Activated gamma-delta T cell treated with anti-CD3 and anti-CD28 coated beads, Interleukin-2, amount 50 U/mL, for 16 hours (primary cell): Measurements from ENCODE around the gene FBXW8.

Source experiments
- DNase-seq: peaks from one replicate; pipeline ENCODE4 v3.0.0-alpha.2; 2020; ENCODE audit warnings: low read depth

FBXW8 gene

DNA sequence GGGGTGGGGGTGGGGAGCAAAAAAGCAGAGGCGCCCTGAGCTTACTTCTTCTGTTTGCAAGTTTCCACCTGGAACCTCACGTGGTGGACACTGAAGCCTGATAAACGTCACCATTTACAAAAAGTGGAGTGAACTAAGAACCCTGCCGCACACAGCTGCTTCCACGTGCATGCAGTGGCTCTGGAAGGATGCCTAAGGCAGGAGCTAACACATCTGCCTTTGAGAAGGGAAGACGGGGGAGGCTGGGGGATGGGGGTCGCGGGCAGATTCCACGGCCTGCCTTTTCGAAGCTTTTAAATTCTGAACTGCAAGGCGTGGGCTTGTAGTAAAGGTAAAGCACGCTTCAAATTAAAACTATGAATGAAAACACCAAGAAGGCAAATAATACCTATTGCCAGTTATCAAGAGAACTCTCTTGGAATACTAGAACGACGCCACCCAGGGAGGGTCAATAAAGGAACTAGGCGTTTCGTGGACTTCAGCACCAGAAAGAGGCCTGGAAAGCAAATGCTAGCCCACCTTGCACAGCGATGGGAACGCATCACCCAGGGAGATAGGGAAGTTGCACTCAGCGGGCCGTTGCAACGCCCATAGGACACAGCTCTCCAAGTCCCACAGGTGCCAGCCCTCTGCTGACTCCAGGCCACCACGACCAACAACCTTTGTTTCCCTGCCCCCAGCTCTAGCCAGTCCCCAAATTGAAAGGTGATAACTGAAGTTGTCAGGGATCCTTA lies 126.7 kb downstream of the FBXW8 start:
- no peak for DNase-seq

DNA sequence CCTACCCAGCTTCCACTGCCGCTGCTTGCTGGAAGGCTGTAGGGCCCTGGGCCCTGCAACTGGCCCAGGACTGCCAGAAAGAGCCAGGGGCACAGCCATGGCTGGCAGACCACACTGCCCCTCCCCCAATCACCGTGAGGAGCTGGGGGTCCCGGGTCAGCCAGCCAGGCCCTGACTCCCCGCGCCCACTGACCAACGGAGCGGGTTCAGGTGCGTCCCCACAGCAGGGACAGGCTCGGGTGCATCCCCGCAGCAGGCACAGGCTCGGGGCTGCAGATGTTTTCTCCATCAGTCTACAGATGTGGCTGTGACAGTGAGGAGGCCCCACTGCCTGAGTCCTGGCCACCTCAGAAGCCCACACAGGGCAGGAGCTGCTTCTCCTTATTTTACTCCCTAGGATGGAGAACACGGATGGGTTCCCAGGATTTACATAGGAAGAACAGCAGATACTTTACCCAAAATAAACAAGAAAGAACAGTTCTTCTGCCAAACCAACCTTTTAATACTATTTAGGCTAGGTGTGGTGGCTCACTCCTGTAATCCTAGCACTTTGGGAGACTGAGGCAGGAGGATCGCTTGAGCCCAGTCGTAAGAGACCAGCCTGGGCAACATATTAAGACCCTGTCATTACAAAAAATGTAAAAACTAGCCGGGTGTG lies 127.4 kb downstream of the FBXW8 start:
- DNase-seq = no peak

DNA sequence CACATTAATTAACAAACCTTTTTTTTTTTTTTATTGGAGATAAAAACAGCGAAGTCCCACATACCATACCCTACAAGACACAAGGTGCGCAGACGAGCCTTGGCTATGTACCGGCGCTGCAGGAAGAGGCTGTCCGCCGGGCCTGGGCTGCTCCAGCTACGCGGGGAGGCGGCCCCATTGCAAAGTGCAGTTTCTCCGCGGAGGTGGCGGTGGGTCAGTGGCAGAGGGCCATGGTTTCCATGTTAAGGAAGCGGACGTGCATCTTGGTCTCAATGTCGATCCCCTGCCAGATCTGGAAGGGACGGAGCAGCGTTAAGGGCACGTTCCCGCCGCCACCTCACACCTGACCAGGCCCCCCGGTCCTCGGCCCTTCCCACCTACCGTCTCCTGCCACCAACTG lies 128.2 kb downstream of the FBXW8 start:
- DNase-seq = no peak

DNA sequence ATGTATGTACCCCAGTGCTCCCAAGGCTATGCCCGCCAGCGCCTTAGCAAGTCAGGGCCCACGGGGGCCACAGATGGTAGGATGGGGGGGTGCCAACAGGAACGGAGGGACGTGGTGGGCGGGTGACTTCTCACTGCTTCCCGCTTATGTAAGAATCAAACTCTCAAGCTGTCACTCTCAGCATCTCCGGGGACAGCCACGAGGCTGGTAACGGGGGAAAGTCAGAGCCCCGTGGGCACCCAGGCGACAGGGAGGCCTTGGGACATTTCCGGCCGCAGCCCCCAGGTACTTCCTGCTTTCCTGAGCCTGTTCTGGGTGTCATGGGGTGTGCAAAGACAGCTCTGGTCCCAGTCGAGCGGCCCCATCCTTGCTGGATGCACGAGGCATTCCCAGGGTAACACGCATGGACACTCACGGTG lies 129.2 kb downstream of the FBXW8 start:
- no peak for DNase-seq

DNA sequence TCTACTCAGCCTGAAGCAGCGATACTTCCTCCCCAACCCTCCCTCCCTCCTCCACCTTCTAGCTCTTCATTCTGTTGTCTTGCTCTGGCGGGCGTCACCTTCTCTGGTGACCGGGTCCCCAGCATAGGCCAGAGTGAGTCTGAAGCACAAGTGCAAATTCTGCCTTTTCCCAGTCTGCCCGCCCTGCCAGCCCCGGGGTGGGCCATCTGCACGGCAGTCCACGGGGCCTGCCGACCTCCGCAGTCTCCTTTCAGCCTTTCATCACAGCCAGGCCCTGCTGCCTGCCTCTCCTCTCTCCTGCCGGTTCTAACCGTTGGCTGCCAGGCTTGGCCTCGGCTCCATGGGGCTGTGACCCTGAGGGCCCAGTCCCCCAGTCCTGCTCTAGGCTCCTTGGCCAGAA lies 129.7 kb downstream of the FBXW8 start:
- no peak for DNase-seq

DNA sequence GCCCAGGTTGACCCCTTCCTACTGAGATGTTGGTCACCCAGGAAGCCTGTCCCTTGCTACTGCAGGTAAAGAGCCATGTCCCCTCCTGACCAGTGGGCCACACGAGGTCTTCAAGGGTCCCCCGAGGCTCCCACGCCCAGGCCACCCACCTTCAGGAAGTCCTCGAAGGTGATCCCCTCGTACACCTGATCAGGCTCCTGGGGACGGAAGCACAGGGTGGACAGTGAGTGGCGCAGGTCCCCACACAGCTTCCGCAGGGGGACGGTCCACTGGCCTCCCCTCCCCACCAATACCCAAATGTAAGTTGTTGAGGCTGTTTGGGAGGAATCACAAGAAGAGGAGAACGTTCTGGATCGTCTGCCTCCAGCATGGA lies 131.0 kb downstream of the FBXW8 start:
- no peak for DNase-seq

DNA sequence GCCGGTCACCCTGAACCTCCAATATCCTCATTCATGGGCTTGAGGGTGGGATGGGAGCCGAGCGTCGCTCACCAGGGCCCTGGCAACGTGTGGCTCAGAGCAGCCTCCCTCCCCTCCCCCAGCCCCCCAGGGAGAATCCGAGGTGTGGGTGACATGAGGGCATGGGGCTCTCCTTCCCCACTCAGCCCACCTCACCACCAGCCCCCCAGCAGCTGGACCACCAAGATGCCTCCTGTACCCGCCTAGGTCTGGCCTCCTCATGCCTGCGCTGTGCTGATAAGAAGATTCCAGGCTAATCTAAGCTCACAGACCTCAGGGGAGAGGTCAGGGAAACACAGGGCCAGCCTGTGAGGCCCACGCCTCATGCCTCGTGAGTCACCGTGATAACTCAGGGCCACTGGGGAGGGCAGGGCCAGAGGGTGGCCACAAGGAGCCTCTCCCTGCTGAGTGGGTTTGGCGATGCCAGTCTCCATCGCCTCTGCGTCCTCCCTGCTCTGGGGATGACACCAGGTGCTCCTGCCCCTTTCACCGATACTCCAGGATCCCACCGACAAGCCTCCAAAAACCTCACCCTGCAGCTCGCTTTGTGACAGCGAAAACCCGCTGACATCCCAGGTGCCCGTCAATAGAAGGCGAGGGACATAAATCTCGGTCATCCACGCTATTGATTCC lies 131.6 kb downstream of the FBXW8 start:
- no peak for DNase-seq

DNA sequence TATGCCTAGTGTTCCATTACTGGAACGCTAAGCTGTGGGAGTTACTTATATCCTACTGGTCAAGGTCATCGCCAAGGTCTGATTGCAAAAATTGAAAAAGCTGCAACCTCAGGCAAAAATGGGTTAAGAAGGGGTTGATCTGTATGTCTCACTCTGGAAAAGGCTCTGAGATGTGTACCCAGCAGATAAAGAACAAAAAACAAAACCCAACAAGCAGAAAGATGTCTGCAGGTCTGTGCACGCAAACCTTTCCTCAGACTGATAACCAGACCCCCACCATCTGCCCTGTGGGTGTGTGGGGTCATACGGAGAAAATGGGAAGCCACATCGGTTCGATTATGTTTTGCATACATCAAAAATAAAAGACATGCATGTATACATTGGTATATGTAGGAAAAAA lies 132.1 kb downstream of the FBXW8 start:
- DNase-seq = no peak

DNA sequence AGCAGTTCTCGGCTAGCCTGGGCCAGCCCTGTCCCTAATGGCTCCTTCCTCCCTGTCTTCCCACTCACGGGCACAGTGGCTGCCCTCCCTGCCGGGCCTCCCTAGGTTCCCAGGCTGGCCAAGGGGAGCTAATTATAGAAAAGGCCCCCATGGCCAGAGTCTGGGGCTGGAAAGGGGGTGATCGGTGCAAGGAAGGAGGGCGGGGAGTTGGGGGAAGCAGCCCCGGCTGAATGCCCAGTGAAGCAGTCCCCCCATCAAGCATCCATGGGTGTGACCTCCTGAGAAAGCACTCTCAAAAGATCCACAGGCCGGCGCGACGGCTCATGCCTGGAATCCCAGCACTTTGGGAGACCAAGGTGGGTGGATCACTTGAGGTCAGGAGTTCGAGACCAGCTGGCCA lies 133.6 kb downstream of the FBXW8 start:
- no peak for DNase-seq

DNA sequence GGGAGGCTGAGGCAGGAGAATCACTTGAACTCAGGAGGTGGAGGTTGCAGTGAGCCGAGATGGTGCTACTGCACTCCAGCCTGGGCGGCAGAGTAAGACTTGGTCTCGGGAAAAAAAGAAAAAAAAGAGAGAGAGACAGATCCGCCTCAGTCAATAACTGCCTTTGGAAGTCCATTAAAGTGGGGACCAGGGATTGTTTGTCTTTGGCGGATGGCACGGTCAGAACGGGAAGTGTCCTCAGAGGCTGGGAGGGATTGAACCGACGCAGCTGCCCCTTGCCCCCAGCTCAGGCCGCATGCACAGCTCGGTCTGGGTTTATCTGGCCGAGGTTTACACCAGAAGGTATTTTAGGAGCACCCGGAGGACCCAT lies 134.0 kb downstream of the FBXW8 start:
- no peak for DNase-seq

DNA sequence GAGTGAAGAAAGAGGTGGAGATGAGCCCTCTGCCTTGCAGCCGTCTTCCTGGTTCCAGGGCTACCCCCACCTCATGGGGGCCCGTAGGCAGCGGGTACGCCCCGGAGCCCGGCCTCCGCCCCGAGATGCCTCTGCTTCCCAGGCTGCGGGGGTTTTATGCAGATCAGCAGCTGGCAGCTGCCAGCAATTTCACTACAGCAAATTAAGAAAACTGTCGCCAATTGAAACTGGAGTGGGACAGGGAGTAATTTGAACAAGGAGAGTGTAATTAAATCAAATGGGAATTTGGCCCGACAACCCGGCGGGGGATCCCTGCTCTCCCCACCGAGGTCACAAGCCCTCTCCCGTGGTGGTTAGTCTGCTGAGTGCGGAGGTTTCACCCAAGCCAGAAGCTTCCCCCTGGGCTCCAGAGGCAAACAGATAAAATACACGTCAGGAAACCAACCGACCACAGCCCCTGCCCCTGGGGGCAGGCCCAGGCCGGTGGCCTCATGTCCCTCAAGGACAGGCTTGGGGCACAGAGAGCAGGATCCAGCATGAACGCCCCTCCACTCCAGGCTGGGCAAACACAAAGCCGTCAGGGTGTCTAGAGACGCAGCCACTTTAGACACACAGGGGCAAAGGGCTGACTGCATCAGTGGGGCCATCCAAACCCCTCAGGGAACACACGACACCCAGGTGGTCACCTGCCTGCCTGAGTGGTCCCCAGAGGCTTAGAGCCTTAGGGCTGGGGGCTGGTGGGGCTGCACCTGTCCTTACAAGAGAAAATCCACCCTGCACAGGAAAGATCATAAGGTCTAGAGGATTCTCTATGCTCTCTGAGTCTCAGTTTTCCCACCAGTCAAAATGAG lies 134.6 kb downstream of the FBXW8 start:
- DNase-seq = no peak

DNA sequence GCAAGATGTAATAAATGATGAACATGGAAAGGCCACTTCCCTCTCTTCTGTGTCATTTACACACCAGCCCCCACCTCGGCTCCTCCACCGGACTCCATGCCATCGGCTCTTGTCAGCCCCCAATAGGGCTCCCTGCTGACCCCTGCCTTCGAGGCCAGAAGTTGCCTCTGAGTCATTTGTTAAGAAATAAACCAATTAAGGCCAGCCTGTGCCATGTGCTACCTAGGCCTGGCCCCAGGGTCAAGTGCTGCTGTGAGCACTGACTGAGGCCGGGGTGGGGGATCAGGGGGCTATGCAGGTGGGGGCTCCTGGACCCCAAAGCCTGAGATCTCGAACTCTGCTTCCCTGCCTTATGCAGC lies 135.2 kb downstream of the FBXW8 start:
- no peak for DNase-seq

DNA sequence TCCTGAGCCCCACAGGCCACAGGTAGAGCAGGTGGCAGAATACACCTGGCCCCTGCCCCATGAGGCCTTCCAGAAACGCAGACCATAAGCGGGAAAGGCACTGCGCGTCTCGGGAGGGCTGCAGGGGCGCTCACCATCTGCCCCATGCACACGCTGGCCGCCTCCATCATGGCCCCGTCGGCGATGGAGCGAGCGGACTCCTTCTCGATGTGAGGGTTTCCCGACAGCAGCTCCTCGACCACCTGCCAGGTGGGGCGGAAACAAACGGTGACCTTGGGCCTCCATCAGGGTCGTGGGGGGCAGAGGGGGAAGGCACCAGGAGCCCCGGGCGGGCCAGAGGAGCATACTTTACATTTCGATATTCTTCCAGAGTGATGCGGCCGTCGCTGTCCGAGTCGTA lies 135.7 kb downstream of the FBXW8 start:
- DNase-seq = no peak

DNA sequence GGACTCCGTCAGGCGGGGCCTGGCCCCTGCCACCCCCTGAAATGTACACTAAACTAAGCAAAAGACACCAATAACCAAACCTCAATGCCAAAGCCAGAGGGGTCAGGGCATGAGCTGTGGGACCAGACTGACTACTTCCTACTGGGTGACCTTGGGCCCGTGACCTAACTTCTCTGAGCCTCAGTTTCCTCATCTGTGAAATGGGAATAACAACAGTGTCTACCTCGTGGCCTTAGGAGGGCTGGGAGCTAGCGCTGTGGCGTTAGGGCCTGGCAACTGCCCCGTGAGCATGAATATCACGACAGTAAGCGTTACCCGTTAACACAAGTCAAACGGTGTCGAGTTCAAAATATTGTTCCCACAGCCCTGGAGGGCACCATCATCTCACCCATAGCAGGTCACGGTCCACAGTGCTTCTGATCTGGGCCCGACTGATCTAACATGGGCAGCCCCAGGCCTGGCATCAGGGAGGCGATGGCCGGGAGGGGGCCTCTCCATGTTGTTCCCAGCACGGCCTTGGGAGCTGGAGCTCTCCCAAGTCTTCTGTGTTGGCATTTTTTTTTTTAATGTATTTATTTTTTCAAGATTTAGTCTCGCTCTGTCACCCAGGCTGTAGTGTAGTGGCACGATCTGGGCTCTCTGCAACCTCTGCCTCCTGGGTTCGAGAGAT lies 136.2 kb downstream of the FBXW8 start:
- no peak for DNase-seq

DNA sequence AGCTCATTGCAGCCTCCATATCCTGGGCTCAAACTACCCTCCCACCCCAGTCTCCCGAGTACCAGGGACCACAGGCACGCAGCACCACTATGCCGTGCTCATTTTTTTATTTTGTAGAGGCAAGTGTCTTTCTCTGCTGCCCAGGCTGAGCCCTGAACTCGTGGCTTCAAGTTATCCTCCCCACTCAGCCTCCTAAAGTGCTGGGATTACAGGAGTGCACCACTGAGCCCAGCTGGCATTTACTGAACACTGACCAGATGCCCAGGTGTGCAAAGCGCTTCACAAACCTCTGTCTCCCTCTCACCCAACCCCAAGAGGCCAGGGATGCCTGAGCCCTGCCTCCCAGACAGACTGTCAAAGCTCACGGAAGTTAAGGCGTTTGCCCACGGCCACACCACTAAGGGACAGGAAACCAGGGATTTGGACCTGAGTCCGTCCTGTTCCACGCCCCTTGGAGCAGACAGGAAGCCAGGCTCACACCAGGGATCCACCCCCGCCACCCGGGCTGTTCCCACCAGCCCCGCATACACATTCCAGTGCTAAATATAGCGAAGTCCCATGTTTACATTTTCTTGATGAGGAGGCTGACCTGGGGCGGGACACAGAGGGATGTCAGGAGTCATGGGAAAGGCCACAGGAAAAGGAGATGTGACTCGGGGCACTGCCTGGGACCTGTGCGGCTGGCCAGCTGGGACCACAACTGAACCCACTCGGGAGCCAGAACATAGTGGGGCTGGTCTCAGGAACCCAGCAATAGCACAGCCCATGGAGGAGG lies 137.2 kb downstream of the FBXW8 start:
- DNase-seq = no peak

DNA sequence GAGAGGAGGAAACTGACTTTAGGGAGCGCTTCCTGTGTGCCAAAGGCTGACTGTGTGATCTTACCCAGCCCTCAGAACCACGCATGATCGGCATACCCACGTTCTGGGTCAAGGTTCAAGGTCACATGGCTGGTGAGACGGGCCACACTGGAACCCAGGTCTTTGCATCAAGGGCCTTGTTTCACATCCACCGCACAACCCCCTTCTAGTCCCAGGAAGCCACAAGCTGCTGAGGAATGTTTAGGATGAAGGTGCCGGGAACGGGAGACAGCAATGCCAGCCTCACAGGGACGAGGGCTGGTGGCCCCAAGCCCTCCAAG lies 137.8 kb downstream of the FBXW8 start:
- DNase-seq = no peak

DNA sequence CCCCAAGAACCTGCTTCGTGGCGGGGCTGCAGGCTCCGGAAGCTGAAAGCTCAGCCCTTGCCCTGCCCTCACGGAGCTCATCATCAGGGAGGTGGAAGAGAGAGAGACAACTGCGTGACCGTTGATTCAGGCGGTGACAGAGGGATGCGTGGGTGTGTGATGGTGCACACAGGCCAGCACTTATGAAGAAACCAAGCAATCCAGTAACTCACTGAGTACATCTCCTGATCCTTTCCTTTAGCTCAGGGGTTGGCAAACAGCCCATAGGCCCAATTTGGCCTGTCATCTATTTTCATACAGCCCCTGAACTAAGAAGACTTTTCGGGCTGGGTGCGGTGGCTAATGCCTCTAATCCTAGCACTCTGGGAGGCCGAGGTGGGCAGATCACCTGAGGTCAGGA lies 138.5 kb downstream of the FBXW8 start:
- no peak for DNase-seq

DNA sequence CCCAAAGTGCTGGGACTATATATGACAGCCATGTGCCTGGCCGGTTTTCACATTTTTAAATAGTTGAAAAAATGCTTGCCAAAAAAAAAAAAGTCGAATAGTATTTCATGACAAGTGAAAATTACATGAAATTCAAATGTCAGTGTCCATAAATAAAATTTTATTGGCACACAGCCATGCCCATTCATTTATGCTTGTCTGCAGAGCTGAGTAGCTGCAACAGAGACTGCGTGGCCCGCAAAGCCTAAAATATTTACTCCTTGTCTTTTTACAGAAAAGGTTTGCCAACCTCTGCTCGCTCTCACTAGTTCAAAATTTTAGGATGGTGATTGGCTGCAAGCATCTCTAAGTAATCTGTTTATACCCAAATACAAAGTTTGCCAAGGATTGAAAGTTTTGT lies 139.3 kb downstream of the FBXW8 start:
- no peak for DNase-seq

DNA sequence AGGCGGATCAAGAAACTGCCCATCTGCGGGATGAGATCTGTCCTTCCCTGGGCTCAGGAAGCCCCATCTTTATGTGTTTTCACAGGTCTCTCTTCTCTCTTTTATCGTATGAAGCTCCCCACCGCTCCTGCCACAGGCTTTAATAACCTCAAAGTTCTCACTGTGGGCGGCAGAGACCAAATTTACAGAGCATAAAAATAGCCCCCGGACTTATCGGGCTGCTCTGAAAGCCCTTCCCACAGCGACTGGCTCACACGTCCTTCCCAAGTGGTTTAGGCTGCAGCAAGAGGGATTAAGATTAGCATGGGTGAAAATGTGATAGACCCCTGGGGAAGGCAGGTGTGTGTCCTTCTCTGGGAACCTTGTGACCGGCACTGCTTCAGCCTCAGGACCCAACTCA lies 140.6 kb downstream of the FBXW8 start:
- no peak for DNase-seq

DNA sequence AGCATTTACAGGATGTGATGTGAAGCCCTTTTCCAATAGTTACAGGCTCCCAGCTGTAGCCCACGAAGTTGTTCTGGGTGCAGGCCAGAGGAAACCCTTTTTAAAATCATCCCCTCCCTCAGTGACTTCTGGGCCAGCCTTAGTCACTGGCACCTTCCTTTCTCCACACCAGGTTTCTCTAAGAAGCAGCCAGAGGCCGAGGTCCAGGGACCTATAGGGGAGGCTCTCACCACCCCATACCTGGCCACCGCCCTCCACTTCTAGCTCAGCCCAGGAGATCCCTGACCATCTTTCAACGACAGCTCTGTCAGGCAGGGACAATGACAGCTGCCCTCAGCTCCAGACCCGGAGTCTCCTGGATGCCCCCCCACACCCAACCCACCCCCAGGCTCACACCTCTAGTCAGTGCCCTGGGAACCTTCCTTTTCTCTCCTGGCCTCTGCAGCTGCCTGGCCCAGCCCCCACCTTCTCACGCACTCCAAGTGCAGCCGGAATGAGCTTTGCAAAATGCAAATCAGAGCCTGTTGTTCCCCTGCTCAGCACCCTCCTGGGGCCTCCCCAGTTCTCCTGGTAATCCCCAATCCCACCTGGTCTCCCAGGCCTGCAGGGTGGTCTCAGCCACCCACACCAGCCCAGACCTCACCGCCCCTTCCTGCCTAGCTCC lies 141.8 kb downstream of the FBXW8 start:
- DNase-seq = no peak

DNA sequence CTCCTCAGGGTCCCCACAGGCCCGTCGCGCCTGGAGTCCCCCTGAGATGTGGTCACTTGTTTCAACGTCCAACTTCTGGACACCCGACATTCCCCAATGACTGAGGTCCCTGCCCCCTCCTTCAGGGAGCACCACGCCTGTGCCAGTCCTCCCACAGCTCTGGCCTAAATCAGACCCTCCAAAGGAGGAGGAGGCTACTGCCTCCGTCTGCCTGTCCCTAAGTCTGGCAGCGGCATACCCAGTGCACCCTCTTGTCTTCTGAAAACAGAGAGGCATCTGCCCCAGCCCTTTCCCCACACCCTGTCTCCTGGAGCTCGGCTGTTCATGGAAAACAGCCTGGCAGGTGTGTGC lies 142.3 kb downstream of the FBXW8 start:
- DNase-seq = no peak
